Tibial artery (tissue), 4 donors: Measurements from ENCODE around the gene EPHA2.

ENCODE experiments used
- DNase-seq, 2 donors: peaks; one replicate each; pipeline ENCODE4 v3.0.0-alpha.2; 2019
- H3K27ac ChIP-seq, 2 donors: fragments of 200-600 bp; sonication (generic) in 1 of 2; 1 replicate in 1 of 2; 2 replicates in 1 of 2; pipeline ENCODE4 v1.5.1; 2018 to 2019; ENCODE audit warnings: mild to moderate bottlenecking in 1 of 2
- H3K27me3 ChIP-seq, 2 donors: fragments of 200-600 bp; sonication (generic) in 1 of 2; one replicate each; pipeline versions ENCODE4 v1.5.1 to v1.6.0; 2016 to 2019
- H3K36me3 ChIP-seq, 3 donors: fragments of 200-600 bp; sonication (generic) in 2 of 3; one replicate each; pipeline ENCODE4 v1.5.1; 2016 to 2019; ENCODE audit warnings: mild to moderate bottlenecking in 2 of 3
- H3K4me1 ChIP-seq, 4 donors: fragments of 200-600 bp; sonication (generic) in 2 of 4; 1 replicate in 3 of 4; 2 replicates in 1 of 4; pipeline ENCODE4 v1.5.1; 2016 to 2019
- H3K4me3 ChIP-seq, 2 donors: fragments of 200-600 bp; sonication (generic) in 1 of 2; 1 replicate in 1 of 2; 2 replicates in 1 of 2; pipeline ENCODE4 v1.5.1; 2018 to 2019; ENCODE audit warnings: mild to moderate bottlenecking in 2 of 2
- H3K9me3 ChIP-seq, 3 donors: fragments of 200-600 bp; sonication (generic) in 1 of 3; one replicate each; pipeline ENCODE4 v1.5.1; 2016 to 2019
- CTCF ChIP-seq, 2 experiments: fragments of 200-600 bp in 1 of 2; fragments of 450-650 bp in 1 of 2; IDR thresholded peaks; one replicate each; pipeline ENCODE4 v1.5.1; 2017 to 2019; ENCODE audit warnings: antibody characterized with exemption in 2 of 2, mild to moderate bottlenecking in 1 of 2, moderate library complexity in 1 of 2
- intact Hi-C: fragments of 100-400 bp; cut with DNase I; formaldehyde crosslinking; loops from one replicate; pipeline ENCODE4 v1.15.0; 2023; ENCODE audit warnings: low total_unique reads

EPHA2 gene

GRCh38 chr1:16145030-16145661 lies 10.7 kb downstream of the EPHA2 start:
- intact Hi-C loops = no loop called here
- TF ChIP-seq CTCF (IDR thresholded peaks at IDR 0.05) = no peak
- DNase-seq = peak; percentile 42 to 79
- H3K36me3 ChIP-seq = peaks cover 0 to 23% (median 19%) of the 10 kb centered on the region in 3 donors
- peak overlapping the region; percentile 76 for H3K27ac ChIP-seq
- peak overlapping the region; percentile 35 to 37 for H3K4me3 ChIP-seq
- H3K9me3 ChIP-seq = no peaks in the 10 kb centered on the region
- H3K4me1 ChIP-seq = peaks cover 0 to 70% (median 57%) of the 10 kb centered on the region in 4 donors
- no peaks in the 10 kb centered on the region for H3K27me3 ChIP-seq

- H3K9me3 ChIP-seq = no peaks in the 10 kb centered on the region
- peaks cover 0 to 77% (median 60%) of the 10 kb centered on the region in 4 donors for H3K4me1 ChIP-seq
- no peaks in the 10 kb centered on the region for H3K27me3 ChIP-seq
- H3K4me3 ChIP-seq = no peak overlapping the region
- intact Hi-C loops = loop anchor here (5.0 kb wide), 1 partner anchor 67 kb away; no protein-coding TSS in a partner anchor
- no peak for TF ChIP-seq CTCF (IDR thresholded peaks at IDR 0.05)
- peak overlapping the region; percentile 76 for H3K27ac ChIP-seq
- peaks cover 0 to 19% (median 18%) of the 10 kb centered on the region in 3 donors for H3K36me3 ChIP-seq
- DNase-seq = no peak
Measured at GRCh38 chr1:16144325-16145029, 11.4 kb downstream of the EPHA2 start.

- DNase-seq = no peak
- Histone ChIP-seq H3K4me3 (no peak overlapping the region), H3K4me1 (peaks cover 0 to 83% (median 64%) of the 10 kb centered on the region in 4 donors), H3K27me3 (no peaks in the 10 kb centered on the region), H3K27ac (peak overlapping the region; percentile 76), H3K36me3 (peaks cover 0 to 13% (median 10%) of the 10 kb centered on the region in 3 donors), H3K9me3 (no peaks in the 10 kb centered on the region)
- TF ChIP-seq CTCF (IDR thresholded peaks at IDR 0.05) = no peak
- intact Hi-C loops = loop anchor here (5.0 kb wide), 1 partner anchor 66 kb away; no protein-coding TSS in a partner anchor
Measured at GRCh38 chr1:16143566-16144324, 12.1 kb downstream of the EPHA2 start.

GRCh38 chr1:16143005-16143565 lies 12.8 kb downstream of the EPHA2 start:
- DNase-seq = no peak
- no peak for TF ChIP-seq CTCF (IDR thresholded peaks at IDR 0.05)
- Histone ChIP-seq H3K27ac (peak overlapping the region in 1 of 2 donors; percentile 76), H3K27me3 (no peaks in the 10 kb centered on the region), H3K9me3 (no peaks in the 10 kb centered on the region), H3K4me1 (peaks cover 0 to 83% (median 64%) of the 10 kb centered on the region in 4 donors), H3K4me3 (no peak overlapping the region), H3K36me3 (peaks cover 0 to 10% (median 10%) of the 10 kb centered on the region in 3 donors)
- intact Hi-C loops = loop anchor here (5.0 kb wide), 1 partner anchor 66 kb away; no protein-coding TSS in a partner anchor

GRCh38 chr1:16142383-16142995 lies 13.4 kb downstream of the EPHA2 start:
- Histone ChIP-seq H3K27ac (peak overlapping the region; percentile 76), H3K4me1 (peaks cover 0 to 80% (median 62%) of the 10 kb centered on the region in 4 donors), H3K27me3 (no peaks in the 10 kb centered on the region), H3K36me3 (peaks cover 5 to 12% (median 10%) of the 10 kb centered on the region in 3 donors), H3K4me3 (no peak overlapping the region), H3K9me3 (no peaks in the 10 kb centered on the region)
- no peak for TF ChIP-seq CTCF (IDR thresholded peaks at IDR 0.05)
- intact Hi-C loops = loop anchor here (5.0 kb wide), 1 partner anchor 65 kb away; no protein-coding TSS in a partner anchor
- no peak for DNase-seq
